ENCODE data around the gene VWA5B1. TPM values are rescaled to one million over a fixed set of nuclear protein-coding genes. Genes with fewer than 3 reads are reported as not detected.

Gene VWA5B1
- total and polyA plus RNA-seq, 2 experiments from 2014 or later: 0.16 to 1.0 TPM

DNA sequence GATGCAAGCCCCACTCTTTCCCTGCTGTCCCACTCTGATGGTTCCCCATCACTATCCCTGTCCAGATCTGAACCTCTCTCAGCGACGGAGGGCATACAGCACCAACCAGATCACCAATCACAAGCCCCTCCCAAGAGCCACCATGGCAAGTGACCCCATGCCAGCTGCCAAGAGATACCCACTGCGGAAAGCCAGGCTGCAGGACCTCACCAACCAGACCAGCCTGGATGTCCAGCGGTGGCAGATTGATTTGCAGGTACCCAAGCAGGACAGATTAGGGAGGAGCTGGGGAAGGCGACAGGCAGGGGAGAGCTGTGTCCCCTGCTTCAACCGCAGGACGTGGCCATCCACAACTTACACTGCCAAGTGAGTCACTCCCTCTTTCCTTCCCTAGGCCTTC lies 46.9 kb downstream of the VWA5B1 start:
- H3K9me2 ChIP-seq (ENCODE audit: insufficient read depth): no peaks in the 10 kb centered on the region
- H3K4me1 ChIP-seq (ENCODE audit: insufficient read depth): peaks cover 1% of the 10 kb centered on the region; the same call in 1 of the 2 replicates
- H3K27me3 ChIP-seq (ENCODE audit: insufficient read depth): peaks cover 8% of the 10 kb centered on the region
- no peaks in the 10 kb centered on the region for H3F3A ChIP-seq (replicated peaks; ENCODE audit: low read depth)
- no peaks in the 10 kb centered on the region for H3K9me3 Mint-ChIP-seq
- H3K36me3 Mint-ChIP-seq (ENCODE audit: low read depth): no peaks in the 10 kb centered on the region
- H3K4me1 Mint-ChIP-seq: peaks cover 15% of the 10 kb centered on the region
- ATAC-seq (no peak), DNase-seq (ENCODE audit: low spot score) (no peak)
- TF ChIP-seq CTCF (conservative IDR thresholded peaks at IDR 0.05; ENCODE audit: low read depth in 2 of 2): no peak
- TF ChIP-seq NANOG (IDR thresholded peaks at IDR 0.05; ENCODE audit: borderline replicate concordance): no peak
- TF ChIP-seq EZH2phosphoT487 (IDR thresholded peaks at IDR 0.05; ENCODE audit: unreplicated experiment): no peak
- no peak for TF ChIP-seq EZH2 (IDR thresholded peaks at IDR 0.05; ENCODE audit: low read depth, unreplicated experiment)
- TF ChIP-seq ZNF462 (CRISPR knock-in tag; IDR thresholded peaks at IDR 0.05): no peak
- no peak for TF ChIP-seq CREB1 (CRISPR knock-in tag; IDR thresholded peaks at IDR 0.05; ENCODE audit: low read depth)
- TF ChIP-seq ZNF331 (CRISPR knock-in tag; IDR thresholded peaks at IDR 0.05; ENCODE audit: low read depth): no peak
- no peak for TF ChIP-seq POLR2AphosphoS5 (IDR thresholded peaks at IDR 0.05; ENCODE audit: low read depth)
- no peak for TF ChIP-seq ZNF114 (CRISPR knock-in tag; IDR thresholded peaks at IDR 0.05)
- TF ChIP-seq JUNB (IDR thresholded peaks at IDR 0.05; ENCODE audit: unreplicated experiment): no peak
- no peak for TF ChIP-seq REST (IDR thresholded peaks at IDR 0.05; ENCODE audit: unreplicated experiment)
- no peak for TF ChIP-seq STAT1 (IDR thresholded peaks at IDR 0.05; ENCODE audit: unreplicated experiment)
- TF ChIP-seq ETS1 (IDR thresholded peaks at IDR 0.05): no peak
- H3K36me3 ChIP-seq (ENCODE audit: insufficient read depth): no peaks in the 10 kb centered on the region
- H3K4me3 ChIP-seq: no peak overlapping the region
- no peak overlapping the region for H3K27ac Mint-ChIP-seq
- H3K4me2 ChIP-seq: no peak overlapping the region
- H2AFZ ChIP-seq: no peak overlapping the region
- no peak overlapping the region for H3K4me3 Mint-ChIP-seq
- H3K27me3 Mint-ChIP-seq (ENCODE audit: insufficient read depth, low read depth, poor library complexity): peaks cover 2% of the 10 kb centered on the region
- H4K20me1 ChIP-seq (replicated peaks; ENCODE audit: insufficient read depth): no peaks in the 10 kb centered on the region
- no peak overlapping the region for H3K27ac ChIP-seq (ENCODE audit: low read depth)
- H3K79me2 ChIP-seq (replicated peaks; ENCODE audit: insufficient read depth): no peaks in the 10 kb centered on the region

Data from GM23338 (cell line).